ENCODE data around the gene ERC2. TPM values are rescaled to one million over a fixed set of nuclear protein-coding genes. Genes with fewer than 3 reads are reported as not detected.

ERC2 gene
- total RNA-seq, 4 donors from 2014 or later = 5.3 to 8.8 (median 7.8) TPM

- Histone ChIP-seq H3K36me3 (no peaks in the 10 kb centered on the region), H3K4me1 (no peaks in the 10 kb centered on the region), H3K27ac (no peak overlapping the region), H3K27me3 (no peaks in the 10 kb centered on the region), H3K4me3 (replicated peaks in 1 of 3) (no peak overlapping the region), H3K9me3 (no peaks in the 10 kb centered on the region)
- intact Hi-C loops (cut with DNase I) = no loop called here
- TF ChIP-seq POLR2A (IDR thresholded peaks at IDR 0.05) (no peak), CTCF (IDR thresholded peaks at IDR 0.05) (no peak)
- WGBS, 2 donors = 87 to 95% methylated on average over 4 of the region's 4 CpGs
- no peak for DNase-seq
These were observed 220.2 kb downstream of the ERC2 start for GRCh38 chr3:56248021-56248420.

GRCh38 chr3:56238299-56238698 is 230.0 kb downstream of the ERC2 start:
- intact Hi-C loops (cut with DNase I) = no loop called here

GRCh38 chr3:56233742-56234141 is 234.5 kb downstream of the ERC2 start:
- TF ChIP-seq POLR2A (IDR thresholded peaks at IDR 0.05) (no peak), CTCF (IDR thresholded peaks at IDR 0.05) (no peak)
- intact Hi-C loops (cut with DNase I) = no loop called here
- Histone ChIP-seq H3K27me3 (no peaks in the 10 kb centered on the region), H3K36me3 (no peaks in the 10 kb centered on the region), H3K9me3 (no peaks in the 10 kb centered on the region), H3K4me1 (no peaks in the 10 kb centered on the region), H3K27ac (no peak overlapping the region), H3K4me3 (replicated peaks in 1 of 3) (no peak overlapping the region)
- 90 to 95% methylated on average over 3 of the region's 3 CpGs for WGBS, 2 donors
- DNase-seq = no peak

More at GRCh38 chr3:56238299-56238698, 230.0 kb downstream of the ERC2 start:
- no peak overlapping the region for H3K27ac ChIP-seq
- no peak for DNase-seq
- no peaks in the 10 kb centered on the region for H3K36me3 ChIP-seq
- no peaks in the 10 kb centered on the region for H3K4me1 ChIP-seq
- no peak overlapping the region for H3K4me3 ChIP-seq (replicated peaks in 1 of 3)
- WGBS, 2 donors = 61 to 67% methylated on average over 2 of the region's 2 CpGs
- no peaks in the 10 kb centered on the region for H3K9me3 ChIP-seq
- no peaks in the 10 kb centered on the region for H3K27me3 ChIP-seq
- TF ChIP-seq CTCF (IDR thresholded peaks at IDR 0.05) = no peak
- TF ChIP-seq POLR2A (IDR thresholded peaks at IDR 0.05) = no peak

GRCh38 chr3:56229311-56229710 is 239.0 kb downstream of the ERC2 start:
- DNase-seq = no peak
- TF ChIP-seq POLR2A (IDR thresholded peaks at IDR 0.05) = no peak
- TF ChIP-seq CTCF (IDR thresholded peaks at IDR 0.05) = no peak
- Histone ChIP-seq H3K4me1 (no peaks in the 10 kb centered on the region), H3K36me3 (no peaks in the 10 kb centered on the region), H3K9me3 (no peaks in the 10 kb centered on the region), H3K27me3 (no peaks in the 10 kb centered on the region), H3K4me3 (replicated peaks in 1 of 3) (no peak overlapping the region), H3K27ac (no peak overlapping the region)
- intact Hi-C loops (cut with DNase I) = no loop called here
- WGBS, 2 donors = 33 to 45% methylated on average over 1 of the region's 1 CpG

GRCh38 chr3:56222866-56223265 is 245.4 kb downstream of the ERC2 start:
- no peak for DNase-seq
- Histone ChIP-seq H3K4me3 (replicated peaks in 1 of 3) (no peak overlapping the region), H3K36me3 (no peaks in the 10 kb centered on the region), H3K4me1 (no peaks in the 10 kb centered on the region), H3K27me3 (no peaks in the 10 kb centered on the region), H3K9me3 (no peaks in the 10 kb centered on the region), H3K27ac (no peak overlapping the region)
- 67 to 75% methylated on average over 2 of the region's 2 CpGs for WGBS, 2 donors
- intact Hi-C loops (cut with DNase I) = no loop called here
- TF ChIP-seq POLR2A (IDR thresholded peaks at IDR 0.05) (no peak), CTCF (IDR thresholded peaks at IDR 0.05) (no peak)
